ENCODE results near the gene TTC9C. TPM values are rescaled to one million over a fixed set of nuclear protein-coding genes. Genes with fewer than 3 reads are reported as not detected.

The TTC9C gene
- total RNA-seq, 2 donors from 2014 or later = 27.3 to 34.9 TPM

- intact Hi-C loops (cut with DNase I, micrococcal nuclease) = no loop called here
Observed at GRCh38 chr11:62782753-62783152, 54.5 kb downstream of the TTC9C start.

DNA sequence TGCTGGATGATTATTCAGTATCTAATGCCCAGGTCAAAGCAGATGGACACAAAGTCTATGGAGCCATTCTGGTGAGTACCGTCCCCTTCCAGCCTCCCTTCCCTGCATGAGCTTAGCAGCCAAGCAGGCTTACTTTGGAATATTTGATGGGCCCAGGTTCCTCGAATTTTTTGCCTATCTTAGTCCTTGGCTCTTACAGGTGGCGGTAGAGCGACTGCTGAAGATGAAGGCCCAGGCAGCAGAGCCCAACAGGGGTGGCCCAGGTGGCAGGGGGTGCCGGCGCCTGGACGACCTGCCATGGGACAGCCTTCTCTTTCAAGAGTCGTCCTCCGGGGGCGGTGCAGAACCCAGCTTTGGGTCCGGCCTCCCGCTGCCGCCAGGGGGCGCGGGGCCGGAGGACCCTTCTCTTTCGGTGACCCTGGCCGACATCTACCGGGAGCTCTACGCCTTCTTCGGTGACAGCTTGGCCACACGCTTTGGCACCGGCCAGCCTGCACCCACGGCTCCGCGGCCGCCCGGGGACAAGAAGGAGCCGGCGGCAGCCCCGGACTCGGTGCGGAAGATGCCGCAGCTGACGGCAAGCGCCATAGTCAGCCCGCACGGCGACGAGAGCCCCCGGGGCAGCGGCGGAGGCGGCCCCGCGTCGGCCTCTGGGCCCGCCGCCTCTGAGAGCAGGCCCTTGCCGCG is 58.2 kb downstream of the TTC9C start:
- DNase-seq (peak; percentile 84 to 92), ATAC-seq (peak; percentile 66)
- intact Hi-C loops (cut with DNase I, micrococcal nuclease) = loop anchor here in 1 of 2 donors (5.0 kb wide), 1 partner anchor 76 kb away; no protein-coding TSS in a partner anchor

More at GRCh38 chr11:62782753-62783152, 54.5 kb downstream of the TTC9C start:
- ATAC-seq (no peak), DNase-seq (no peak)

DNA sequence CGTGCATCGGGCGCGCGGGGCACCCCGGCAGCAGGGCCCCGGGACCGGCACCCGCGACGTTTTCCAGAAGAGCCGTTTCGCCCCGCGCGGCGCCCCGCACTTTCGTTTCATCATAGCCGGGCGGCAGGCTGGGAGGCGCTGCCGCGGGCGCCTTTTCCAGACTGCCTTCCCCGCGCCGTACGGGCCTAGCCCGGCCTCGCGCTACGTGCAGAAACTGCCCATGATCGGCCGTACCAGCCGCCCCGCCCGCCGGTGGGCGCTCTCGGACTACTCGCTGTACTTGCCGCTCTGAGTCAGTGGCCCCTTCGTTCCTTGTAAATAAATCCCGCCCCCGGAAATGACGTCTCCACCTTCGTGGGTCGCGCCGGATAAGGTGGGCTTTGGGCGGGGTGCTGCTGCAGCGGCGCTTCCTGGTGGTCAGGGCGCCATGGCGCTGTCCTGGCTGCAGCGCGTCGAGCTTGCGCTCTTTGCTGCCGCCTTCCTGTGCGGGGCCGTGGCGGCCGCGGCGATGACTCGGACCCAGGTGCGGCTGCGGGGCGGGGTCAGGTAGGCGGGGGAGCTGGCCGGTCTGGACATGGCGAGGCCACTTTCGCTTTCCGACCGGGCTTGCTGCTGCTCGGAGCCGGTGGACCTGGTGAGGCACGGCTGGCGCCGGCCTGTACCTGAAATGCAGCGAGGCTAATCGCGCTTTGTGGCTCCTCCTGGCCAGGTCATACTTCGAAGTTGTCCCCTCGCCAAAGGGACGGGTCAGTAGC is 58.9 kb downstream of the TTC9C start, which contains the start of gene TMEM179B:
Gene TMEM179B, plus strand, starts transcription at position 398 of the 755 bp plus-strand sequence. Its CDS starts 30 bp downstream, at position 428.
- ATAC-seq (peak; percentile 79), DNase-seq (peak; percentile 99 to 100)
- intact Hi-C loops (cut with DNase I, micrococcal nuclease) = loop anchor here in 1 of 2 donors (5.0 kb wide), 1 partner anchor 75 kb away; no protein-coding TSS in a partner anchor

Other genes starting within 250 kb of the TTC9C start
- 100 to 1,000 TPM; 629 to 631 TPM for gene AHNAK, start 181.7 kb upstream of the TTC9C start, total RNA-seq
- gene EEF1G, start 154.6 kb upstream of the TTC9C start, total RNA-seq = 1,000 to 10,000 TPM; 1,192 to 1,207 TPM
- 10 to 100 TPM; 14.0 to 14.7 TPM for gene TUT1, start 137.0 kb upstream of the TTC9C start, total RNA-seq
- gene MTA2, start 126.6 kb upstream of the TTC9C start, total RNA-seq = 10 to 100 TPM; 84.5 to 96.6 TPM
- 10 to 100 TPM; 45.4 to 57.9 TPM for gene EML3, start 115.7 kb upstream of the TTC9C start, total RNA-seq
- 1 to 10 TPM; 2.0 to 3.2 TPM for gene ROM1, start 115.2 kb upstream of the TTC9C start, total RNA-seq
- gene B3GAT3, start 106.5 kb upstream of the TTC9C start, total RNA-seq = 10 to 100 TPM; 27.0 to 28.8 TPM
- gene GANAB, start 81.9 kb upstream of the TTC9C start, total RNA-seq = 100 to 1,000 TPM; 214 to 270 TPM
- 10 to 100 TPM; 16.6 to 17.1 TPM for gene INTS5, start 75.2 kb upstream of the TTC9C start, total RNA-seq
- 10 to 100 TPM; 53.9 to 65.0 TPM for gene C11orf98, start 63.3 kb upstream of the TTC9C start, total RNA-seq
- 10 to 100 TPM; 14.0 to 15.1 TPM for gene CSKMT, start 63.2 kb upstream of the TTC9C start, total RNA-seq
- 10 to 100 TPM; 13.2 to 13.3 TPM for gene UQCC3, start 56.8 kb upstream of the TTC9C start, total RNA-seq
- 10 to 100 TPM in 1 of 2 donors, 1 to 10 TPM in 1; 6.5 to 12.8 TPM for gene LBHD1, start 56.2 kb upstream of the TTC9C start, total RNA-seq
- gene UBXN1, start 49.4 kb upstream of the TTC9C start, total RNA-seq = 10 to 100 TPM; 66.9 to 88.9 TPM
- 1 to 10 TPM; 2.2 to 3.6 TPM for gene LRRN4CL, start 39.0 kb upstream of the TTC9C start, total RNA-seq
- gene BSCL2, start 21.1 kb upstream of the TTC9C start, total RNA-seq = 10 to 100 TPM; 38.8 to 53.2 TPM
- gene GNG3, start 20.8 kb upstream of the TTC9C start, total RNA-seq = under 1 TPM in 1 of 2 donors, not detected in 1; 0.81 TPM
- 10 to 100 TPM; 47.5 to 54.2 TPM for gene HNRNPUL2, start 1.0 kb upstream of the TTC9C start, total RNA-seq
- 10 to 100 TPM; 11.5 to 14.5 TPM for gene ZBTB3, start 25.7 kb downstream of the TTC9C start, total RNA-seq
- gene POLR2G, start 33.1 kb downstream of the TTC9C start, total RNA-seq = 10 to 100 TPM; 39.9 to 42.1 TPM
- gene TAF6L, start 42.9 kb downstream of the TTC9C start, total RNA-seq = 10 to 100 TPM; 16.9 to 18.3 TPM
- gene TMEM179B, start 58.9 kb downstream of the TTC9C start, total RNA-seq = 10 to 100 TPM; 50.9 to 58.2 TPM
- 10 to 100 TPM; 18.5 to 22.6 TPM for gene TMEM223, start 63.5 kb downstream of the TTC9C start, total RNA-seq
- 10 to 100 TPM; 50.4 to 51.0 TPM for gene NXF1, start 77.0 kb downstream of the TTC9C start, total RNA-seq
- gene STX5, start 103.6 kb downstream of the TTC9C start, total RNA-seq = 10 to 100 TPM; 37.7 to 39.6 TPM
- gene TEX54, start 104.4 kb downstream of the TTC9C start, total RNA-seq = not detected
- 10 to 100 TPM; 31.3 to 38.9 TPM for gene WDR74, start 111.1 kb downstream of the TTC9C start, total RNA-seq
- gene SLC3A2, start 152.4 kb downstream of the TTC9C start, total RNA-seq = 100 to 1,000 TPM in 1 of 2 donors, 10 to 100 TPM in 1; 98.8 to 107 TPM
- gene CHRM1, start 192.9 kb downstream of the TTC9C start, total RNA-seq = under 1 TPM; 0.84 to 0.98 TPM